ENCODE data around the gene SNRPN. TPM values are rescaled to one million over a fixed set of nuclear protein-coding genes. Genes with fewer than 3 reads are reported as not detected.
"Not testable (repeated sequence)": the region's sequence is repeated elsewhere in the genome, so short reads cannot be mapped to it uniquely, and the experiment has no call there.

Gene SNRPN
- 395 TPM for total RNA-seq
- long read RNA-seq, transcript SNRPN-201 (10 exons, 1,304 nt) = minor isoform, 9 of 638 reads
- long read RNA-seq, transcript SNRPN-203 (12 exons, 1,605 nt) = minor isoform, 23 of 638 reads
- long read RNA-seq, transcript SNRPN-202 (10 exons, 1,528 nt) = major isoform, 496 of 638 reads
- long read RNA-seq, partial matches to known transcripts = 38 of 638 reads
- long read RNA-seq, other reads (novel, unspliced or antisense) = 68 of 638 reads

DNA sequence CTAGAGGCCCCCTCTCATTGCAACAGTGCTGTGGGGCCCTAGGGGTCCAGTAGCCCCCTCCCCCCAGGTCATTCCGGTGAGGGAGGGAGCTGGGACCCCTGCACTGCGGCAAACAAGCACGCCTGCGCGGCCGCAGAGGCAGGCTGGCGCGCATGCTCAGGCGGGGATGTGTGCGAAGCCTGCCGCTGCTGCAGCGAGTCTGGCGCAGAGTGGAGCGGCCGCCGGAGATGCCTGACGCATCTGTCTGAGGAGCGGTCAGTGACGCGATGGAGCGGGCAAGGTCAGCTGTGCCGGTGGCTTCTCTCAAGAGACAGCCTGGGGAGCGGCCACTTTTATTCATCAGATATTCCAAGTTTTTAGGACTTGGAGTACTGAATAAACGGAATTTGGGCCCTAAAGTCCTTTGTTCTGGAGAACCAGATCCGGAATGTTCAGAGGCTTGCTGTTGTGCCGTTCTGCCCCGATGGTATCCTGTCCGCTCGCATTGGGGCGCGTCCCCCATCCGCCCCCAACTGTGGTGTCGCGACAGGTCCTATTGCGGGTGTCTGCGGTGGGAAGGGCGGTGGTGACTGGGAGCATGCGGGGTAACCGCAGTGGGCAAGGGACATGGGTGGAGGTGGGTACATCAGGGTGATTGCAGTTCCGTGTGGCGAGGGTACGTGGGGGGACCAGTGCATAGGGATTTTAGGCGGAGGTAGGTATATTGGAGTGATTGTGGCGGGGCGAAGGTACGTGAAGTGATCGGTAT is at the start of gene SNRPN, which contains the start of gene SNURF:
SNRPN (plus strand) TSS at position 205 of the 748 bp plus-strand sequence. CDS start 19,467 bp downstream, outside the sequence.
SNURF (plus strand) TSS at position 205 of the 748 bp plus-strand sequence; CDS start at position 267, 62 bp downstream.
- intact Hi-C loops (cut with micrococcal nuclease) = no loop called here
- ATAC-seq (peak; percentile 77), DNase-seq (peak; percentile 90)

GRCh38 chr15:24916305-24917009 is 38.3 kb upstream of the SNRPN start:
- ATAC-seq = no peak
- intact Hi-C loops (cut with micrococcal nuclease) = no loop called here

DNA sequence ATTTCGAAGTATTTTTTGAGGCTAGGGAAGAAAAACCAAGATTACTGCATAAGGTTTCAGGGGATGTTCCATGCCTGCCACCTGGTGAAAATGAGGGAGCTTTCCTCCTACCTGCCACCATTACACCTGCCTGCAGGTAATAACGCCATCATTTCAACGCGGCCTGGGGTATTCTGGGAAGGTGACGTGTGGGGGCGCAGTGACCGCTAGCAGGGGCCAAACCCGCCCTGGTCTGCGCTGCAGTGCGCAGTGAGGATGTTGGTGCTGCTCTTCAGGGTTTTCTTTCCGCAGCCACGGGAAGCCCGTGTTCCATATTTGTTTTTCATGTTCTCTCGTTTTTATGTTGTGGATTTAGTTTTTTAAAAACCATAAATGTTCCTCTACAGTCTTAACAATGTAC is 37.4 kb upstream of the SNRPN start:
- intact Hi-C loops (cut with micrococcal nuclease) = no loop called here
- ATAC-seq (no peak), DNase-seq (no peak)

More at GRCh38 chr15:24916305-24917009, 38.3 kb upstream of the SNRPN start:
- no peak for DNase-seq

GRCh38 chr15:24919446-24919845 is 35.3 kb upstream of the SNRPN start:
- no peak for DNase-seq
- intact Hi-C loops (cut with micrococcal nuclease) = no loop called here
- ATAC-seq = no peak

GRCh38 chr15:24922781-24923180 is 32.0 kb upstream of the SNRPN start:
- not testable (repeated sequence) for ATAC-seq

DNA sequence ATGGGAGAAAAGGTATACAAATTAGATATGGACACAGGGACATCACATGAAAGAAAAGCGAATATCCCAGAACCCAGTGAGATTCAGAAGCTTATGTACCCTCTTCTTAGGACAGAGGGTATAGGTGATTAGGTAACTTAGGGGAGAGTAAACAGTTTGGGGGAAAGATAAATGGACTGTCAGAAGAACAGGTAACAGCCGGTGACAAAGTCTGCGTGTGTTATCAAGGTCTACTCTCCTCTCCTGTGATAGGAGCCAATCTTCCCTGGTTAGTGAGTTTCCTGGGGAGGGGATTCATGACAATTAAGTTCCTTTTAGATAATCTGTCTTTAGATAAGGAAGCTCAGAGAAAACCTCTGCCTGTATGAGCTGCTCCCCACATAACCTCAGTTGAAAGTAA is 30.6 kb upstream of the SNRPN start:
- intact Hi-C loops (cut with micrococcal nuclease) = no loop called here
- ATAC-seq = no peak
- DNase-seq = no peak

More at GRCh38 chr15:24922781-24923180, 32.0 kb upstream of the SNRPN start:
- DNase-seq; intact Hi-C loops (cut with micrococcal nuclease): not testable (repeated sequence)

DNA sequence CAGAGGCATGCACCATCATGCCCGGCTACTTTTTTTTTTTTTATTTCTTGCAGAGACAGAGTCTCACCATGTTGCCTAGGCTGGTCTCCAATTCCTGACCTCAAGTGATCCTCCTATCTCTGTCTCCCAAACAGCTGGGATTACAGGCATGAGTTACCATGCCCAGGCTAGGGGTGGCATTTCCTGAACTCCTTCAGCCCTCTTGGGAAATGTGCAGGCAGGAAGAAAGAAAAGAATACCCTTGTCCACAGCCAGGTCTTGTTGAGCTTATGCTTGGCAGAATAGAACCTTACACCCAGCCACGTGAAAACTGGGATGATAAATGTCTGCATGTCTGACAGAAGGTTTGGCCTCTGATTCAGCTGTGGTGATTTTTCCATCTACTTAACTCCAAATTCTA is 30.2 kb upstream of the SNRPN start:
- ATAC-seq = peak; percentile 62
- intact Hi-C loops (cut with micrococcal nuclease) = no loop called here
- DNase-seq = no peak

GRCh38 chr15:24931874-24932732 is 22.7 kb upstream of the SNRPN start:
- DNase-seq; ATAC-seq; intact Hi-C loops (cut with micrococcal nuclease): not testable (repeated sequence)

- DNase-seq (no peak), ATAC-seq (peak; percentile 87)
- intact Hi-C loops (cut with micrococcal nuclease) = no loop called here
Observed at GRCh38 chr15:24933716-24934115, 21.1 kb upstream of the SNRPN start.

DNA sequence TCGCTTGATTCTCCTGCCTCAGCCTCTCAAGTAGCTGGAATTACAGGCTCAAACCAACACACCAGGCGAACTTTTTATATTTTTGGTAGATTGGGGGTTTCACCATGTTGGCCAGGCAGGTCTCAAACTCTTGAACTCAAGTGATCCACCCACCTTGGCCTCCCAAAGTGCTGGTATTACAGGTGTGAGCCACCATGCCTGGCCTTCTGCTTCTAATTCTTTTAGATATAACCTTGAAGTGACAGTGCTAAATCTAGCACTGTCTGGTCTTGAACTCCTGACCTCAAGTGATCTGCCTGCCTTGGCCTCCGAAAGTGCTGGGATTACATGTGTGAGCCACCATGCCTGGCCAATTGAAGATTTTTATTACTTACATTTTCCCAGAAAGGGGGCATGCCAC is 16.6 kb upstream of the SNRPN start:
- intact Hi-C loops (cut with micrococcal nuclease) = not testable (repeated sequence)

GRCh38 chr15:24940236-24940635 is 14.6 kb upstream of the SNRPN start:
- intact Hi-C loops (cut with micrococcal nuclease) = no loop called here
- DNase-seq (no peak), ATAC-seq (no peak)

More for the DNA sequence above, 16.6 kb upstream of the SNRPN start:
- not testable (repeated sequence) for ATAC-seq, DNase-seq

DNA sequence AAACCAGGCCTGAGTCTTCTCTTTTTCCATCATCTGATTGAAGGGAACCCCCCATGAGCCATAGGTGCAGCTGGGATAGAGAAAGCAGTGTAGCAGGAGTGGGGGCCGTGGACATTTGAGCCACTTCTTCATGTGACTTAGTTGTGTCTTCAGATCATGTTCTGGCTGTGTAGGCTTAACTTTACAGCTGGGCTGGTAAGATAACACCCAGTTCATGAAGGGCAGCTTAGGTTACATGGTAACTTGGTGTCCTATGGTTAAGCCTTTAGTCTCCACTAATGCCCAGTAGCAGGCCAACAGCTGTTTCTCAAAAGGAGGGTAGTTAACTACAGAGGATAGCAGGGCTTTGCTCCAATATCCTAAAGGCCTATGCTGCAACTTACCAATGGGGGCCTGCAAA is 11.4 kb upstream of the SNRPN start:
- no peak for DNase-seq
- ATAC-seq = no peak
- intact Hi-C loops (cut with micrococcal nuclease) = no loop called here

- intact Hi-C loops (cut with micrococcal nuclease) = no loop called here
- peak; percentile 19 for ATAC-seq
Observed at GRCh38 chr15:24944954-24945353, 9.8 kb upstream of the SNRPN start.

DNA sequence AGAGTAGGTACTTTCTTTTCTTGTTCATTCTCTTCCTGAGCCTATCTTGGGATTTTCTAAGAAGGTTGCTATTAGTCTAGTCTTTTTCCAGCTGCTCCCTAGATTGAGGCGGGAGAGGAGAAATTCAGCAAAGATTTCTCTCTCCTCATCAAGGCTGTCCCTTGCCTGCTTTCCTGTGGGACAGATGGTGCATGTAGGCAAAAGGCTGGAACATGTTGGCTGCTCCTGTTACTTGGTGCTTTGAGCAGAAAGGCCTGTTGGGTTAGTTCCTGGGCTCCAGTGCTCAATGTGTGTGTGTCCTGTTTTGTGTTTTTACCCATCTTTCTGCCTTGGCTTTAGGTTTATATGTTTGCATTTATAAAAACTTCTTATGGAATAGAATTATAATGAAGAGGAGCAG is 9.1 kb upstream of the SNRPN start:
- ATAC-seq (no peak), DNase-seq (no peak)
- intact Hi-C loops (cut with micrococcal nuclease) = no loop called here

More at GRCh38 chr15:24944954-24945353, 9.8 kb upstream of the SNRPN start:
- DNase-seq = no peak

DNA sequence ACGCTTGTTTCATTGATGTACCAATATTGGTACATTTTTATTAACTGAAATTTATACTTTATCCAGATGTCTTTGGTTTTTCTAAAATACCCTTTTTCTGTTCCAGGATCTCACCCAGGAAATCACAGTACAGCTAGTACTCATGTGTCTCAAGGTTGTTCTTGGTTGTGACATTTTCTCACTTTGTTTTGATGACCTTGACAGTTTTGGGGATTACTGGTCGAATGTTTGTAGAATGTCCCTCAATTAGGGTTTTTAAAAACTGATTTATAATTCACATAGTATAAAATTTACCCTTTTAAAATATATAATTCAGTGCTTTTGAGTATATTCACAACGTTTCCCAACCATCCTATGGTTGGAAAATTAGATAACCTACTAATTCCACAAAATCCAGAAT is 6.3 kb upstream of the SNRPN start:
- intact Hi-C loops (cut with micrococcal nuclease) = no loop called here
- ATAC-seq (no peak), DNase-seq (no peak)

DNA sequence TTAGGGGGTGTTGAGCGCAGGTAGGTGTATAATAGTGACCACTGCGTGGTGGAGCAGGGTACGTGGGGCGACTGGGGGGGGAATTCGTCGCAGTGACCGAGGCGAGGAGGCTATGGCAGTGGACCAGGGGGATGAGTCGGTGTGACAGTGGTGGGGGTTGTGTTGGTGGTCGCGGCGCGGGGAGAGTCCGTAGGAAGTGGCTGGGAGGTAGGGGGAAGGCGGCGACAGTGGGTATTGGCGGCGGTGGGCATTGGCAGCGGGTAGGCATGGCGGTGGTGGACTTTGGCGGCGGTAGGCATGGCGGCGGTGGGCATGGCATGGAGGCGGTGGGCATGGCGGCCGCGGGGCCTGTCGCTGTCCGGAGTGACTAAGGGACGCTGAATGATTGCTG is 739 bp downstream of the SNRPN start:
- ATAC-seq (peak; percentile 30), DNase-seq (peak; percentile 42)
- intact Hi-C loops (cut with micrococcal nuclease) = no loop called here

DNA sequence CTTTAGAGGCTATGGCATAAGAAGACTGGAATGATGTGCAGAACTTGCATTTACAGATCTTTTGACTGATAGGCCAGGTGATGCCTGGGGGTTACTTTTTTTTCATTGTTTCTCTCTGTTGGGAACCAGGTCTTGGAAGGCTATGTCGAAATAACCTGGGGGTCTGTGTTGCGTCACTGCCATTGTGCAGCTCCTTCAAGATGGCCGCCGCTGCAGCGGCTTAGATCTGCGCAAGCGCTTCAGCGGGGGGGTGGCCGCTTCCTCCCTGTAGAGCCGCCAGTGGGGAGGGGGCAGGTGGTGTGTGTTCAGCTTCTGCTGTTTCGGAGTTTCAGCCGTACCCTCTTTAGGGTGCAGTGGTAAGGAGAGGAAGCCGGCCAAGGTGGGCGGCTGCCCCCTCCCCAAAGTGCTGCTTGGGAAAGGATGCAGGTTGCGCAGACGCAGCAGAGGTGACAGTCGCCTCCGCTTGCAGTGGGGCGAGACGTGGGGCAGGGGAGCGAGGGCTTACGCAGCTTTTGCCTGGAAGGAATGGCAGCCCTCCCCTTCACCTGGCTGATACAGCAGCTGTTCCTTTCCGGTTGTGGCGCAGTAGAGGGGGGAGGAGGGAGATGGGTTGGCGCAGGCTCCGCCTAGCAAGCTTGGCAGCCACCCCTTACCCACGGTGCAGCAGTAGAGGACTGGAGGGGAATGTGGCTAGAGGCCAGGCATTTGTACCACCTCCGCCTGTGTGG is 1.5 kb downstream of the SNRPN start:
- intact Hi-C loops (cut with micrococcal nuclease) = no loop called here
- ATAC-seq (peak; percentile 86), DNase-seq (peak; percentile 81)

GRCh38 chr15:24957691-24958090 is 2.9 kb downstream of the SNRPN start:
- DNase-seq (no peak), ATAC-seq (no peak)
- intact Hi-C loops (cut with micrococcal nuclease) = no loop called here

Measured in left ventricle myocardium superior (tissue), 1 donor.